GM21825 (cell line): ENCODE measurements around the gene SLC6A6.

Source experiments
- ATAC-seq: cut with Tn5 transposase; IDR thresholded peaks from one replicate; pipeline ENCODE4 v1.9.1; 2021; ENCODE audit warnings: mild to moderate bottlenecking, moderate library complexity; ENCODE audit not compliant: unreplicated experiment

Gene SLC6A6

DNA sequence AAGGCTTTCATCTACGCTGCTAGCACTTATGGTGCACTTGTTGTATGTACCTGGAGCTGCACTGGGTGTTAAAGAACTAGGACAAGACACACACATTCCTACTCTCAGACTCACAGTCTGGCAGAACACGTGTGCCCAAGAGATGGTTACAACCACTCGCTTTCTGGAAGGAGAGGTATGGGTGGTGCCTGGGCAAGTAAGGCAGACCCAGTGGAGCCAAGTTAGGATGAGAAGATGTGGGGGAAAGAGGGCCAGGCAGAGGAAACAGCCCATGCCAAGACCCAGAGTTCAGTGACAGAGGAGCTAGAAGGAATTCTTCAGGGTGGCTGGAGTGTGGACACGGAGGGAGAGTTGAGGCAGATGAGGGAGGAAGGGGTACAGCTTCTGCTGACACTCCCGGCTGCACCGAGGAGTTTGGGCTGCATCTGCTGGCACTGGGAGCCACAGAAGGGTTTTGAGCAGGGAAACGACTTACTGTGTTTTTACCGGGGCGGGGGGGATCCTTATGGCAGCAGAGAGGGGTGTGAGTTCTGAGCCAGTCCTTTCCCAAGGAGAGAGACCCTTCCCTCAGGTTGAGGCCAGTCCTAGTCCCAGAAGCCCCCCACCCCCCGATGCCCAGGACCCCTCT, 78.7 kb downstream of the SLC6A6 start:
- no peak for ATAC-seq

DNA sequence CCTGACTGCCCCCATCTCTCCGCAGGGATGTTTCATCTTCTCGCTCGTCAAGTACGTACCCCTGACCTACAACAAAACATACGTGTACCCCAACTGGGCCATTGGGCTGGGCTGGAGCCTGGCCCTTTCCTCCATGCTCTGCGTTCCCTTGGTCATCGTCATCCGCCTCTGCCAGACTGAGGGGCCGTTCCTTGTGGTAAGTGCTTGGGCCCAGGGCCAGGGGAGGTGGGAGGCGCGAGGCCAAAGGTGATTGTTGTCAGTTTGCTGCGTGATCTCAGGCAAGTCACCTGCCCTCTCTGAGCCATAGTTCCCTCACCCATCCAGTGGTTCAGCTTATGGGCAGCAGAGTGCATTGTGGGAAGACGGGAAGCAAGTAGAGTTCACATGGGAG, 79.2 kb downstream of the SLC6A6 start:
- ATAC-seq: no peak

DNA sequence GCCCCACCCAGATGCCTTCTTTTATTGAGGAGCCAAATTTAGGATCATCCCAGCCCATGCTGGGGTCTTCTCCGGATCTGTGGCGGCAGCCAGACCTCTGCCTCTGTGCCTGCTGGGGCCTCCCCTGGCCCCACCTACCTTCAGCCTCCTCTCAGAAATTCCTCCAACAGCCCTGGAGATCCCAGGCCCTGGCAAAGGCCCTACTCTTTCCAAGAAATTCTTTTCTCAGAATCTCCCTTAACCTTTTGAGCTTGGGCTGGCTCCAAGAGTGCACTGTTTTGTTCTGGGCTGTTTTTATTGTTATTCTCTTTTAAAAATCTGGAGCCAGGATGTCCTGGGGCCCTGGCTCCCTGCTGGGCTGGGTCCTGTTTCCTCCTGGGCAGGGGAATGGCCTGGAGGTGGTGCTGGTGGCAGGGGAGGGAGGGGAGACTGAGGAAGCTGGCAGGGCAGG, 79.9 kb downstream of the SLC6A6 start:
- no peak for ATAC-seq

GRCh38 chr3:14483286-14483685, 80.9 kb downstream of the SLC6A6 start:
- no peak for ATAC-seq

DNA sequence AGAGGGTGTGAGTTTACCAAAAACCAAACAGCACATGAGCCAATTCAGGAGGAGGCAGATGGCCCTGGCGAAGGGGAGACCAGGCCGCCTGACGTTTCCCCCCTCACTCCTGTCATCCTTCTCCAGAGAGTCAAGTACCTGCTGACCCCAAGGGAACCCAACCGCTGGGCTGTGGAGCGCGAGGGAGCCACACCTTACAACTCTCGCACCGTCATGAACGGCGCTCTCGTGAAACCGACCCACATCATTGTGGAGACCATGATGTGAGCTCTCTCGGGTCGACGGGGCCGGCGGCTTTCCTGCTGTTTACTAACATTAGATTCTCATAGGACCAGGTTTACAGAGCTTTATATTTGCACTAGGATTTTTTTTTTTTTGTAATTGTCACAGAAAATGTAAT, 82.3 kb downstream of the SLC6A6 start:
- ATAC-seq: no peak

DNA sequence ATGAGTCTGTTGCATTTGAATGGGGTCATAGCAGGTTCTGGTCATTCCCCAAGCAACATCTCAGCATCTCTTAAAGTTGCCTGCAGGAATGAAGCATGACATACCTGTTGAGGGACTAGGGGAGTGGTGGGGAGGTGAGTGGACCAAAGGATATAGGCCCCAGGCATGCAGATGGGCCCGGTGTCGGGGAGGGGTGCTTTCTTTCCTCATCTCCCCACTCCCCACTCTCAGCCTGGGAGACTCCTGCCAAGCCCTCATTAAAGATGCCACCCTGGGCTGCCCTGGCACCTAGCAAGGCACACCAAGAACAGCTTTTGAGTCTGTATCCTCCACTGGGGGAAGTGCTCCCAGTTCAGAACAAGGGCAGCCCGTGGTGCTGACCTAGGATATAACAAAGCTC, 83.6 kb downstream of the SLC6A6 start:
- ATAC-seq: no peak

- ATAC-seq: peak; percentile 52
Observed at GRCh38 chr3:14486460-14486859, 84.1 kb downstream of the SLC6A6 start.

GRCh38 chr3:14487086-14487485, 84.7 kb downstream of the SLC6A6 start:
- ATAC-seq: no peak

GRCh38 chr3:14487821-14488220, 85.4 kb downstream of the SLC6A6 start:
- no peak for ATAC-seq

- ATAC-seq: no peak
Observed at GRCh38 chr3:14488286-14489041, 86.1 kb downstream of the SLC6A6 start.

DNA sequence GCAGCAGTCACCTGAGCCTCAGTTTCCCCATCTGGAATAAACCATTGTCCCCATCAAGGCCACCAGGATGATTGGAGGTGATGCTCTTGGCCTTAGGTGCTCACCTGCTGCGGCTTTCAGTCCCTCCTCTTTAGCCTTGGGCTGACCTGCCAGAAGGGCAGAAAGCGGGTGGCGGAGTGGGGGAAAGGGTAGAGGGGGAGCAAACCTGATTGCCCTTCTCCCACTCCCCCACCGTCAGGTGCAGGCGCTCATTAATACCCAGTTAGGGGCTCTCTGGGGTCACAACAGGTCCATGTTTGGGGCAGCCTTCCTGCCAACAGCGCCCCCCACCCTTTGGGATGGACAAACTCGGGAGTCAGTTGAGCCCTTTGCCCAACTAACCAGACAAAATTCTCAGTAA, 87.2 kb downstream of the SLC6A6 start:
- no peak for ATAC-seq

DNA sequence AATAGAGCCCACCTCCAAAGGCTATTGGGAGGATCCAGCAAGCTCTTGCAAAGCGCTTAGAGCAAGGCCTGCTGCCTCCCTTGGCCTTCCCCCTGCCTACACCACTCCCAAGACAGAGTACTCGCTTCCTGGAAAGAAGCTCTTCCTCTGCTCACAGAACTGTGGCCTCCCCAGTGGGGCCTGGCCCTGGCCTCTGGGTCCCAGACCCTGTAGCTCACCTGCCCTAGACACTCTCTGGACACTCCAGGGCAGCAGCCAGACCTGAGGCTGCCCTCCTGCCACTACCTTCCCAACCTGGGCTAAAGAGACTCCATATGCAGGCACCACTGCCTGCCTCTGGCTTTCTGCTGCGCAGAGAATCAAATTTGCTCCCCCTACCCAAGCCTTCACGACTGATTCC, 87.8 kb downstream of the SLC6A6 start:
- no peak for ATAC-seq

GRCh38 chr3:14490831-14491230, 88.4 kb downstream of the SLC6A6 start:
- ATAC-seq: no peak

GRCh38 chr3:14491396-14492190, 89.2 kb downstream of the SLC6A6 start:
- no peak for ATAC-seq

DNA sequence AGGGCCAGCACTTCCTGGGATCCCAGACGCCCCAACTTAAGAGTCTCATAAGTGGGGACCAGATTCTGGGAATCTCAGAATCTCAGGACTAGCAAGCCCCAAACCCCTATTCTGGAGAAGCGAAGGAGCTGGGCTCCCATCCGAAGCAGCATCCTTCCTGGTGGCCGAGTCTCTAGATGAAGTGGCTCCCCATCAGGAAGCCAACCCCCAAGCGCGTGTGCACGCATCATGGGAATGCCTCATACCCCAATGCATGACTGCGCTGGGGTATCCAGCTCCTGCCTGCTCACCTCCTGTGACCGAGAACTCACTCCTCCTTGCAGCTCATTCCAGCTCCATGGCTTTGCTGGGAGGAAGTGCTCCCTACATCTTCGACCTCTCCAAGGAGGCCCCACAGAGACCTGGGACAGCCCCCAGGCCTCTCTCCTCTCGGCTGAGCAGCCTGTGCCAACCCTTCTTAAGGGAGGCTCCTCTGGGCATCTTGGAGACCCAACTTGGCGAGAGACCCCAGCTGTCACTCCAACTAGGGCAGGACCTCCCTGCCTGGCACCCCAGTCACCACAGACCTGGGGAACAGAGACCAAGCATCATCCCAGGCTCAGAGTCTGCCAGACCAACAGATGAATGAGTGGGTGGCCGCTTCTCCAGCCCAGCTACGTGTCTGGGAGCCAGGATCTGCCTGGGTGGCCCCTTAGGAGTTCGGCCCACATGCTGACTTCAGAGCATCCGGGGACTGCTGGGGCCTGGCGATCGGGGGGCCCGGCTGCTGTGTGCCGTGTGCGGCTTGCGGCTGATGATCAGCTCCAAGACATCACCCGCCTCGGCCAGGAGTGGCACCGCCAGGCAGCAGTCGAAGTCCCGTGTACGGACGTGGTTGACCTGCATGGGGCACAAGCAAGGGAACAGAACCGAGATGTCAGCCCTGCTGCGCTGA, 90.8 kb downstream of the SLC6A6 start:
- ATAC-seq: no peak

GRCh38 chr3:14494279-14494972, 92.0 kb downstream of the SLC6A6 start:
- ATAC-seq: no peak

DNA sequence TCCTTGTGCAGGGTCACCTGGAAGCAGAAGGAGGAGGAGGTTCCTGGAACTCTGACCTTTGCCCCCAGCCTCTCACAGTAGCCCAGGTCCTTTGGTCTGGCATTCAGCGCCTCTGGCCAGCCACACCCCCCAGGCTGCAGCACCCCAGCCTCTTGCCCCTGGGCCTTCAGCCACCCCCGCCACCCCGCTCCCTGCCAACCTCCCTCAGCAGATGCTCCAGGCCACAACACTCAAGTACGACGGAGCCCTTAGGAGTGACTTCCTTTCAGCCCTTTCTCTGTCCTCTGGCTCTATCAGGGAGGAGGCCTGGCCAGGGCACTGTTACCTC, 92.5 kb downstream of the SLC6A6 start:
- ATAC-seq: no peak

DNA sequence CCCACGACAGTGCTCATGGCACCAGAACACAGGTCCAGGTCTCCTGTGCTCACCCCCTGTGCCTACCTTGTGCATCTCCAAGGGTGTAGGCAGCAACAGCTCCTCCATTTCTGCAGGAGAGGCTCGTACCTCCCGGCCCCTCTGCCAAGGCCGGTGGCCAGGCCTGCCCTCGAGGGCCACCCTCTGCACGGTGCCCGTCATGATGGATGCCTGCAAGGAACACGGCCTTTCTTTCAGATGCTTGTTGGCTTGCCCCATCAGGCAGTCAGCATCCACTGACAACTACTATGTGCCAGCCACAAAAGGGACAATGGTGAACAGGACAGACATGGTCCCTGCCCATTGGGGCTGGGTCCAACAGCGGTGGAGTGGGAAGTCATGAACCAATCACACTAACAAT, 93.9 kb downstream of the SLC6A6 start:
- no peak for ATAC-seq

DNA sequence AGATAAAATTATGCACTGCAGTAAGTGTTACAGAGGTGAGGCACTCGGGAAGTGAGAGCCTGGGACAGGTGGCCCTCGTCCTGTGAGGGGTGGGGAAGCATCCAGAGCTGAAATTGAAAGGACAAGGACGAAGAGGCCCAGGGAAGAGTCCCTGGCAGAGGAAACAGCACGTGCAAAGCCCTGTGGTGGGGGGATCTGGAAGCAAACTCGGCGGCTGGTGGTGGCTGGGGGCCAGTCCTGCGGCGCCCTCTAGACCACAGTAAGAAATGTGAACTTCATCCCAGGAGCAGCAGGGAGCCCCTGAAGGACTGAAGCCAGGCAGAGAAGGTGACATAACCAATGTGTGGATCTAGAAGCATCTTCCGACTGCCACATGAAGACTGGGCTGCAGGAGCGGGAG, 94.9 kb downstream of the SLC6A6 start:
- no peak for ATAC-seq

- ATAC-seq: no peak
Observed at GRCh38 chr3:14502472-14502871, 100.1 kb downstream of the SLC6A6 start.
